GM23338 (cell line): ENCODE data around the gene UBE2Z. TPM values are rescaled to one million over a fixed set of nuclear protein-coding genes. Genes with fewer than 3 reads are reported as not detected.
A peak's percentile ranks its signal among the peaks of the same experiment; 100 is the strongest.

Experiments used
- ATAC-seq: fragments of 200-7000 bp; cut with Tn5 transposase; 3 replicates; pipeline ENCODE4 v1.9.1; 2020
- DNase-seq: peaks from one replicate; pipeline ENCODE4 v3.0.0-alpha.2; 2015; ENCODE audit warnings: low spot score
- H2AFZ ChIP-seq: fragments of 200-600 bp; sonication (generic); 2 replicates; pipeline ENCODE4 v1.8.0; 2016; ENCODE audit warnings: antibody characterized with exemption, mild to moderate bottlenecking, moderate library complexity
- H3F3A ChIP-seq: fragments of 200-600 bp; sonication (generic); replicated peaks from 2 replicates; pipeline ENCODE4 v1.8.0; 2017; ENCODE audit warnings: antibody characterized with exemption, mixed run types, low read depth
- H3K27ac ChIP-seq: fragments of 200-600 bp; sonication (generic); 2 replicates; pipeline ENCODE4 v1.6.1; 2016; ENCODE audit warnings: low read depth
- H3K27me3 ChIP-seq: fragments of 200-600 bp; sonication (generic); 2 replicates; pipeline ENCODE4 v1.8.0; 2016; ENCODE audit warnings: mild to moderate bottlenecking, mixed run types, moderate library complexity; ENCODE audit not compliant: insufficient read depth
- H3K36me3 ChIP-seq: fragments of 200-600 bp; sonication (generic); 2 replicates; pipeline ENCODE4 v1.8.0; 2016; ENCODE audit warnings: mild to moderate bottlenecking; ENCODE audit not compliant: insufficient read depth
- H3K4me1 ChIP-seq: fragments of 200-600 bp; sonication (generic); 2 replicates; pipeline ENCODE4 v1.8.0; 2016; ENCODE audit warnings: mild to moderate bottlenecking, moderate library complexity; ENCODE audit not compliant: insufficient read depth
- H3K4me2 ChIP-seq: fragments of 200-600 bp; sonication (generic); 2 replicates; pipeline ENCODE4 v1.7.1; 2017; ENCODE audit warnings: mixed run types
- H3K4me3 ChIP-seq: fragments of 200-600 bp; sonication (generic); 2 replicates; pipeline ENCODE4 v1.6.1; 2016; ENCODE audit warnings: mixed run types
- H3K79me2 ChIP-seq: fragments of 200-600 bp; sonication (generic); replicated peaks from 2 replicates; pipeline ENCODE4 v1.8.0; 2017; ENCODE audit warnings: mild to moderate bottlenecking; ENCODE audit not compliant: insufficient read depth
- H3K9me2 ChIP-seq: fragments of 200-600 bp; sonication (generic); 2 replicates; pipeline ENCODE4 v1.8.0; 2017; ENCODE audit not compliant: insufficient read depth
- H4K20me1 ChIP-seq: fragments of 200-600 bp; sonication (generic); replicated peaks from 2 replicates; pipeline ENCODE4 v1.8.0; 2017; ENCODE audit warnings: mild to moderate bottlenecking; ENCODE audit not compliant: insufficient read depth
- H3K27ac Mint-ChIP-seq: 2 replicates; pipeline ENCODE4 v1.8.0; 2020; ENCODE audit warnings: inconsistent platforms, mild to moderate bottlenecking, moderate library complexity, mixed read lengths
- H3K27me3 Mint-ChIP-seq: 3 replicates; pipeline ENCODE4 v1.8.0; 2022; ENCODE audit warnings: low read depth, mild to moderate bottlenecking, moderate library complexity, mixed read lengths, inconsistent platforms; ENCODE audit not compliant: insufficient read depth, poor library complexity
- H3K36me3 Mint-ChIP-seq: 3 replicates; pipeline ENCODE4 v1.8.0; 2021; ENCODE audit warnings: low read depth, mild to moderate bottlenecking, inconsistent platforms, moderate library complexity, mixed read lengths
- H3K4me1 Mint-ChIP-seq: 3 replicates; pipeline ENCODE4 v1.8.0; 2020; ENCODE audit warnings: mild to moderate bottlenecking, inconsistent platforms, mixed read lengths
- H3K4me3 Mint-ChIP-seq: 3 replicates; pipeline ENCODE4 v1.8.0; 2021; ENCODE audit warnings: moderate library complexity, mild to moderate bottlenecking, inconsistent platforms, mixed read lengths
- H3K9me3 Mint-ChIP-seq: 3 replicates; pipeline ENCODE4 v1.8.0; 2020; ENCODE audit warnings: moderate library complexity, mild to moderate bottlenecking, inconsistent platforms, mixed read lengths
- CREB1 ChIP-seq: fragments of 250-450 bp; sonication (Bioruptor Pico); IDR thresholded peaks from 2 replicates; pipeline ENCODE4 v1.5.0; 2020; ENCODE audit warnings: low read depth, mild to moderate bottlenecking, moderate library complexity
- CTCF ChIP-seq, 2 experiments: fragments of 200-600 bp in 1 of 2; sonication (generic) in 1 of 2; conservative IDR thresholded peaks; 2 replicates each; pipeline versions ENCODE4 v1.5.1 to v1.6.1; 2016 to 2017; ENCODE audit warnings: antibody characterized with exemption in 2 of 2, low read depth in 2 of 2, mild to moderate bottlenecking in 2 of 2, moderate library complexity in 1 of 2
- EZH2 ChIP-seq: fragments of 200-600 bp; sonication (generic); IDR thresholded peaks from one replicate; pipeline ENCODE4 v1.8.0; 2017; ENCODE audit warnings: antibody characterized with exemption, mild to moderate bottlenecking, low read depth; ENCODE audit not compliant: unreplicated experiment
- JUNB ChIP-seq: IDR thresholded peaks from one replicate; pipeline ENCODE4 v1.6.1; 2016; ENCODE audit warnings: antibody characterized with exemption; ENCODE audit not compliant: unreplicated experiment
- NANOG ChIP-seq: IDR thresholded peaks from 2 replicates; pipeline ENCODE4 v1.6.1; 2016; ENCODE audit warnings: antibody characterized with exemption, borderline replicate concordance
- POLR2AphosphoS5 ChIP-seq: IDR thresholded peaks from 2 replicates; pipeline ENCODE4 v1.6.1; 2016; ENCODE audit warnings: antibody characterized with exemption, low read depth
- STAT1 ChIP-seq: IDR thresholded peaks from one replicate; pipeline ENCODE4 v1.6.1; 2016; ENCODE audit warnings: antibody characterized with exemption; ENCODE audit not compliant: unreplicated experiment
- ZNF114 ChIP-seq: fragments of 250-450 bp; sonication (Bioruptor Pico); IDR thresholded peaks from 2 replicates; pipeline ENCODE4 v1.5.0; 2020; ENCODE audit warnings: mild to moderate bottlenecking, moderate library complexity
- ZNF331 ChIP-seq: fragments of 250-450 bp; sonication (Bioruptor Pico); IDR thresholded peaks from 2 replicates; pipeline ENCODE4 v1.5.0; 2020; ENCODE audit warnings: low read depth, mild to moderate bottlenecking, moderate library complexity
- ZNF462 ChIP-seq: fragments of 250-450 bp; sonication (Bioruptor Pico); IDR thresholded peaks from 2 replicates; pipeline ENCODE4 v1.5.0; 2020; ENCODE audit warnings: mild to moderate bottlenecking, moderate library complexity
- polyA plus RNA-seq: library from polyadenylated mRNA; unstranded; fragments of >200 nt; fragmentation: Nextera tagmentation; extraction: Ambion mirVana; gene quantifications from 2 replicates; pipeline ENCODE4 v1.2.1, GENCODE V29; 2016
- total RNA-seq: library from RNA; depleted of rRNA; stranded (reverse); fragments of >200 nt; shearing (Covaris generic); gene quantifications from 2 replicates; pipeline ENCODE4 v1.2.3, GENCODE V29; 2014

The UBE2Z gene
- total and polyA plus RNA-seq, 2 experiments from 2014 or later, result 34.1 to 78.5 TPM

GRCh38 chr17:48925251-48925990, 17.2 kb downstream of the UBE2Z start:
- Histone ChIP-seq H3K9me2 (no peaks in the 10 kb centered on the region), H2AFZ (no peak overlapping the region), H3K79me2 (0 out of 2 replicates have a peak, but pooled peaks cover 4% of the 10 kb centered on the region), H3K4me1 (no peaks in the 10 kb centered on the region), H3F3A (peaks cover 30% of the 10 kb centered on the region), H3K36me3 (peaks cover 76% of the 10 kb centered on the region), H3K4me2 (no peak overlapping the region), H4K20me1 (peaks cover 33% of the 10 kb centered on the region), H3K27ac (0 out of 2 replicates have a peak overlapping the region, but pooled peaks have one; percentile 53), H3K27me3 (no peaks in the 10 kb centered on the region), H3K4me3 (no peak overlapping the region)
- Mint-ChIP-seq H3K4me1 (0 out of 3 replicates have a peak, but pooled peaks cover 3% of the 10 kb centered on the region), H3K27me3 (peaks cover 4% of the 10 kb centered on the region), H3K4me3 (no peak overlapping the region), H3K27ac (no peak overlapping the region), H3K36me3 (peaks cover 92% of the 10 kb centered on the region), H3K9me3 (no peaks in the 10 kb centered on the region)
- ATAC-seq (no peak), DNase-seq (no peak)
- TF ChIP-seq EZH2, result no peak
- no peak for TF ChIP-seq CTCF (conservative IDR thresholded peaks at IDR 0.05; ENCODE audit: low read depth in 2 of 2)
- no peak for TF ChIP-seq ZNF331 (CRISPR knock-in tag)
- TF ChIP-seq CREB1, result no peak
- TF ChIP-seq STAT1, result no peak
- TF ChIP-seq JUNB, result no peak
- no peak for TF ChIP-seq NANOG
- TF ChIP-seq ZNF114, result no peak

GRCh38 chr17:48925991-48926342, 17.8 kb downstream of the UBE2Z start:
- Histone ChIP-seq H3K4me1 (no peaks in the 10 kb centered on the region), H3K27me3 (no peaks in the 10 kb centered on the region), H3K79me2 (0 out of 2 replicates have a peak, but pooled peaks cover 1% of the 10 kb centered on the region), H3K36me3 (peaks cover 76% of the 10 kb centered on the region), H3K4me3 (no peak overlapping the region), H2AFZ (no peak overlapping the region), H3F3A (peaks cover 33% of the 10 kb centered on the region), H4K20me1 (peaks cover 33% of the 10 kb centered on the region), H3K27ac (no peak overlapping the region), H3K4me2 (no peak overlapping the region), H3K9me2 (no peaks in the 10 kb centered on the region)
- no peaks in the 10 kb centered on the region for H3K9me3 Mint-ChIP-seq
- DNase-seq (no peak), ATAC-seq (no peak)
- peaks cover 4% of the 10 kb centered on the region for H3K27me3 Mint-ChIP-seq
- H3K36me3 Mint-ChIP-seq, result peaks cover 88% of the 10 kb centered on the region
- H3K4me3 Mint-ChIP-seq, result no peak overlapping the region
- 0 out of 3 replicates have a peak, but pooled peaks cover 3% of the 10 kb centered on the region for H3K4me1 Mint-ChIP-seq
- no peak overlapping the region for H3K27ac Mint-ChIP-seq
- no peak for TF ChIP-seq ZNF462 (CRISPR knock-in tag)
- TF ChIP-seq NANOG, result no peak
- TF ChIP-seq POLR2AphosphoS5, result no peak
- TF ChIP-seq ZNF331 (CRISPR knock-in tag), result no peak
- TF ChIP-seq CTCF (conservative IDR thresholded peaks at IDR 0.05; ENCODE audit: low read depth in 2 of 2), result no peak
- no peak for TF ChIP-seq CREB1
- TF ChIP-seq EZH2, result no peak
